GM12878 (cell line): ENCODE results near the gene BAX. TPM values are rescaled to one million over a fixed set of nuclear protein-coding genes. Genes with fewer than 3 reads are reported as not detected.
A peak's percentile ranks its signal among the peaks of the same experiment; 100 is the strongest.

Experiments
- ATAC-seq: fragments of 200-7000 bp; cut with Tn5 transposase; 3 replicates; pipeline ENCODE4 v1.9.1; 2020; ENCODE audit warnings: mild to moderate bottlenecking, moderate library complexity
- BruUV-seq: library from RNA; stranded (reverse); fragments of 400-500 nt; replicated peaks from 2 replicates; lab custom pipeline; 2021; lab: Mats Ljungman, UMichigan
- CTCF ChIA-PET: fragments of 300-600 bp; sonication (Branson Sonifier 250); formaldehyde crosslinking; extraction: SDS; loops from one replicate; lab custom pipeline; 2021; ENCODE audit warnings: inconsistent platforms; lab: Yijun Ruan, JAX
- POLR2A ChIA-PET: fragments of 350-600 bp; formaldehyde crosslinking; extraction: SDS; loops from one replicate; lab custom pipeline; 2021; ENCODE audit warnings: inconsistent platforms; lab: Charles Lee
- RAD21 ChIA-PET: fragments of 300-600 bp; sonication (Branson Sonifier 250); formaldehyde crosslinking; loops from one replicate; lab custom pipeline; 2023; ENCODE audit warnings: antibody characterized with exemption; ENCODE audit not compliant: unreplicated experiment; lab: Charles Lee
- SMC1A ChIA-PET: fragments of 300-600 bp; sonication (Branson Sonifier 250); formaldehyde crosslinking; loops from one replicate; lab custom pipeline; 2023; ENCODE audit not compliant: unreplicated experiment, uncharacterized antibody; lab: Charles Lee
- DNase-seq: peaks from one replicate; pipeline ENCODE4 v3.0.0-alpha.2; 2011; ENCODE audit warnings: low read depth, low spot score
- FAIRE-seq: peaks from 3 replicates; lab custom pipeline; 2011; peaks lifted over from hg19 to GRCh38; lab: Jason Lieb, UNC
- H2AFZ ChIP-seq: 2 replicates; pipeline ENCODE4 v1.6.0; 2011; ENCODE audit warnings: low read depth, low read length, control low read depth; ENCODE audit not compliant: control insufficient read depth
- H3K27ac ChIP-seq: 2 replicates; pipeline ENCODE4 v1.5.1; 2011; ENCODE audit warnings: control low read depth; ENCODE audit not compliant: control insufficient read depth, insufficient read depth
- H3K27me3 ChIP-seq, 2 experiments: replicated peaks in 1 of 2; 2 replicates each; pipeline versions ENCODE4 v1.6.0 to v1.6.1; 2011; ENCODE audit warnings: low read length in 1 of 2; ENCODE audit not compliant: control insufficient read depth in 2 of 2, insufficient read depth in 2 of 2
- H3K36me3 ChIP-seq, 2 experiments: 2 replicates each; pipeline ENCODE4 v1.5.1; 2011; ENCODE audit warnings: low read length in 1 of 2; ENCODE audit not compliant: control insufficient read depth in 2 of 2, insufficient read depth in 2 of 2
- H3K4me1 ChIP-seq: 2 replicates; pipeline ENCODE4 v1.6.1; 2011; ENCODE audit warnings: mild to moderate bottlenecking, low read length, moderate library complexity, mixed read lengths; ENCODE audit not compliant: control insufficient read depth, insufficient read depth
- H3K4me2 ChIP-seq: 2 replicates; pipeline ENCODE4 v1.6.0; 2011; ENCODE audit warnings: control low read depth; ENCODE audit not compliant: control insufficient read depth, insufficient read depth
- H3K4me3 ChIP-seq: fragments of 200-600 bp; sonication (generic); 2 replicates; pipeline ENCODE4 v1.5.1; 2016
- H3K79me2 ChIP-seq: 2 replicates; pipeline ENCODE4 v1.6.0; 2011; ENCODE audit warnings: low read length; ENCODE audit not compliant: control insufficient read depth, insufficient read depth
- H3K9ac ChIP-seq: 2 replicates; pipeline ENCODE4 v1.8.0; 2011; ENCODE audit warnings: low read length, control low read depth, mixed read lengths; ENCODE audit not compliant: control insufficient read depth, insufficient read depth
- H3K9me3 ChIP-seq: replicated peaks from 3 replicates; pipeline ENCODE4 v1.5.1; 2011; ENCODE audit warnings: mild to moderate bottlenecking, low read length; ENCODE audit not compliant: control insufficient read depth, insufficient read depth
- H4K20me1 ChIP-seq: 2 replicates; pipeline ENCODE4 v1.6.0; 2011; ENCODE audit not compliant: control insufficient read depth, insufficient read depth
- ATF7 ChIP-seq: fragments of 450-650 bp; IDR thresholded peaks from 2 replicates; pipeline ENCODE4 v1.6.1; 2016; ENCODE audit warnings: low read depth, mild to moderate bottlenecking
- EED ChIP-seq: sonication (generic); IDR thresholded peaks from 2 replicates; pipeline ENCODE4 v1.6.1; 2016; ENCODE audit warnings: antibody characterized with exemption, low read depth
- HSF1 ChIP-seq: fragments of 150-350 bp; IDR thresholded peaks from 2 replicates; pipeline ENCODE4 v1.6.1; 2014; ENCODE audit warnings: mild to moderate bottlenecking, low read depth, low read length
- IKZF2 ChIP-seq, 2 experiments: fragments of 450-650 bp; IDR thresholded peaks; 2 replicates each; pipeline ENCODE4 v1.6.1; 2017; ENCODE audit warnings: mild to moderate bottlenecking in 2 of 2, moderate library complexity in 2 of 2
- MAX ChIP-seq: IDR thresholded peaks from 2 replicates; pipeline ENCODE4 v1.6.1; 2012; ENCODE audit warnings: low read depth, low read length, improper control_type of control experiment
- MYB ChIP-seq: fragments of 150-350 bp; IDR thresholded peaks from 2 replicates; pipeline ENCODE4 v1.6.1; 2014; ENCODE audit warnings: mild to moderate bottlenecking, low read depth, low read length, borderline replicate concordance
- NKRF ChIP-seq: fragments of 450-650 bp; conservative IDR thresholded peaks from 2 replicates; pipeline ENCODE4 v1.6.1; 2017; ENCODE audit warnings: mild to moderate bottlenecking, moderate library complexity
- SIN3A ChIP-seq: IDR thresholded peaks from 2 replicates; pipeline ENCODE4 v1.6.1; 2012; ENCODE audit warnings: low read depth, low read length, improper control_type of control experiment
- SMAD1 ChIP-seq: fragments of 450-650 bp; IDR thresholded peaks from 2 replicates; pipeline ENCODE4 v1.6.1; 2018; ENCODE audit warnings: mild to moderate bottlenecking, low read depth; ENCODE audit not compliant: partially characterized antibody
- TCF12 ChIP-seq: IDR thresholded peaks from 2 replicates; pipeline ENCODE4 v1.6.1; 2011; ENCODE audit warnings: low read depth, mild to moderate bottlenecking, low read length
- ZNF592 ChIP-seq: fragments of 450-650 bp; IDR thresholded peaks from 2 replicates; pipeline ENCODE4 v1.6.1; 2017; ENCODE audit warnings: mild to moderate bottlenecking, moderate library complexity
- WGBS: methylation state at CpG from one replicate; pipeline ENCODE4 v1.1.6; 2016; ENCODE audit warnings: low lambda C conversion rate; ENCODE audit not compliant: insufficient replicate concordance, insufficient coverage; ENCODE audit errors: missing lambda C conversion rate; 5-methylcytosine and 5-hydroxymethylcytosine counted together
- in situ Hi-C: fragments of 300-500 bp; cut with MboI; formaldehyde crosslinking; loops from 9 replicates; pipeline ENCODE4 v1.14.3; 2018; ENCODE audit warnings: mixed read lengths
- intact Hi-C: fragments of 100-400 bp; cut with micrococcal nuclease; formaldehyde crosslinking; loops from one replicate; pipeline ENCODE4 v1.14.2; 2022; ENCODE audit not compliant: unreplicated experiment
- polyA plus RNA-seq, 11 experiments: library from polyadenylated mRNA; depleted of rRNA in 4 of 11; unstranded in 6 of 11; stranded (reverse) in 5 of 11; fragments of >200 nt; fragmentation: Nextera tagmentation in 4 of 11; fragmentation: Illumina TruSeq in 1 of 11; extraction: Ambion mirVana in 4 of 11; extraction: Trizol in 1 of 11; gene quantifications; 1 replicate in 1 of 11; 2 replicates in 10 of 11; pipeline versions ENCODE4 v1.2.1 to v1.2.3, GENCODE V29; 2011 to 2016; ENCODE audit warnings: inconsistent platforms in 2 of 11, missing spikeins in 2 of 11, low read depth in 1 of 11
- total RNA-seq, 4 experiments: library from RNA; depleted of rRNA in 3 of 4; stranded (reverse); fragments of >200 nt in 3 of 4; fragmentation: Illumina TruSeq in 1 of 4; extraction: Trizol in 1 of 4; gene quantifications; 2 replicates each; pipeline versions ENCODE4 v1.2.1 to v1.2.3, GENCODE V29; 2013 to 2021

BAX gene
- total and polyA plus RNA-seq, 10 of the 15 experiments (the other 5 are each of a cell fraction or from before 2014, with no cell fraction given), result 7.2 to 221 (median 137) TPM

GRCh38 chr19:48964205-48965039 is 9.7 kb downstream of the BAX start:
- SMC1A ChIA-PET, result interaction anchor here (0.8 to 2.2 kb wide), 8 partner anchors 10 to 169 kb away, joined by 3 to 24 read pairs (median 4); partner anchors contain the start of genes GYS1, PPP1R15A and RUVBL2
- WGBS, result 4% methylated on average over 19 of the region's 19 CpGs
- H3K9me3 ChIP-seq, result no peaks in the 10 kb centered on the region
- peaks cover 3 to 19% of the 10 kb centered on the region in 2 experiments for H3K36me3 ChIP-seq
- TSS peak; percentile 68 for BruUV-seq
- H3K4me2 ChIP-seq, result peak overlapping the region; percentile 98
- H3K27ac ChIP-seq, result peak overlapping the region; percentile 84
- intact Hi-C loops (loop anchor here (1.0 to 10.0 kb wide), 2 partner anchors 89 to 330 kb away; partner anchors contain the start of gene DBP), in situ Hi-C loops (no loop called here)
- ATAC-seq (no peak), DNase-seq (no peak), FAIRE-seq (peak; percentile 72)
- peaks cover 41% of the 10 kb centered on the region for H3K4me1 ChIP-seq
- POLR2A ChIA-PET, result interaction anchor here (0.5 to 4.2 kb wide), 25 partner anchors 9 to 1221 kb away, joined by 3 to 64 read pairs (median 5); partner anchors contain the start of genes BAX, BCAT2, DHDH and GYS1
- H3K27me3 ChIP-seq, result no peaks in the 10 kb centered on the region
- CTCF ChIA-PET, result interaction anchor here (0.7 to 2.2 kb wide), 8 partner anchors 29 to 488 kb away, joined by 3 to 10 read pairs (median 5); partner anchors contain the start of genes GYS1, HSD17B14, PIH1D1 and PPP1R15A
- peaks cover 33% of the 10 kb centered on the region for H3K79me2 ChIP-seq
- peak overlapping the region; percentile 73 for H3K4me3 ChIP-seq
- no peaks in the 10 kb centered on the region for H4K20me1 ChIP-seq
- peak overlapping the region; percentile 20; the same call in 1 of the 2 replicates for H2AFZ ChIP-seq
- TF ChIP-seq IKZF2 (IDR thresholded peaks at IDR 0.05) (peak in 1 of 2 experiments; percentile 11; a peak in 2 of 4 replicates), ZNF592 (no peak), MYB (no peak), TCF12 (no peak), NKRF (peak; percentile 10; the same call in 1 of the 2 replicates), EED (peak; percentile 20; the same call in 1 of the 2 replicates), HSF1 (peak; percentile 65; the same call in 1 of the 2 replicates), MAX (peak; percentile 53; the same call in 1 of the 2 replicates), SIN3A (0 out of 2 replicates have a peak, but pooled peaks have one; percentile 66), SMAD1 (peak; percentile 17), ATF7 (no peak)
- H3K9ac ChIP-seq, result peak overlapping the region; percentile 73
- RAD21 ChIA-PET, result interaction anchor here (0.7 to 1.6 kb wide), 10 partner anchors 10 to 176 kb away, joined by 3 to 12 read pairs (median 6); partner anchors contain the start of genes BAX, GYS1 and RUVBL2
